H1 (cell line): Measurements from ENCODE around the gene GNL2. TPM values are rescaled to one million over a fixed set of nuclear protein-coding genes. Genes with fewer than 3 reads are reported as not detected.
A peak's percentile ranks its signal among the peaks of the same experiment; 100 is the strongest.

ENCODE experiments used
- BRCA1 ChIP-seq: IDR thresholded peaks from 2 replicates; pipeline ENCODE4 v1.6.1; 2012; ENCODE audit warnings: low read depth, low read length, improper control_type of control experiment
- CREB1 ChIP-seq: IDR thresholded peaks from 2 replicates; pipeline ENCODE4 v1.6.1; 2012; ENCODE audit warnings: inconsistent platforms
- POLR2A ChIP-seq, 2 experiments: IDR thresholded peaks; 1 replicate in 1 of 2; 2 replicates in 1 of 2; pipeline ENCODE4 v1.6.1; 2011; ENCODE audit warnings: low read depth in 2 of 2, low read length in 2 of 2, mild to moderate bottlenecking in 2 of 2; ENCODE audit errors: control extremely low read depth in 1 of 2
- POLR2AphosphoS5 ChIP-seq: IDR thresholded peaks from 2 replicates; pipeline ENCODE4 v1.6.1; 2011; ENCODE audit warnings: low read depth, low read length
- RAD21 ChIP-seq, 2 experiments: IDR thresholded peaks in 1 of 2; conservative IDR thresholded peaks in 1 of 2; 2 replicates each; pipeline ENCODE4 v1.6.1; 2011; ENCODE audit warnings: low read depth in 2 of 2, low read length in 2 of 2, improper control_type of control experiment in 1 of 2, inconsistent platforms in 1 of 2, mild to moderate bottlenecking in 1 of 2, moderate library complexity in 1 of 2
- RNF2 ChIP-seq: fragments of 200-900, 300-1000 bp; sonication (generic); IDR thresholded peaks from 2 replicates; pipeline ENCODE4 v1.7.1; 2016; ENCODE audit warnings: borderline replicate concordance, low read depth, mild to moderate bottlenecking, antibody characterized with exemption, low read length; ENCODE audit not compliant: poor library complexity, severe bottlenecking; ENCODE audit errors: missing control alignments
- polyA plus RNA-seq, 7 experiments: library from polyadenylated mRNA; depleted of rRNA in 3 of 7; stranded (reverse) in 5 of 7; unstranded in 2 of 7; fragments of >200 nt in 5 of 7; fragments of 200-250 nt in 2 of 7; gene quantifications; 1 replicate in 5 of 7; 2 replicates in 1 of 7; 4 replicates in 1 of 7; pipeline versions ENCODE4 v1.2.1 to v1.2.3, GENCODE V29; 2011 to 2013; ENCODE audit warnings: missing spikeins in 2 of 7, mixed read lengths in 2 of 7
- total RNA-seq: library from RNA; stranded (reverse); fragmentation: NEBNext Ultra II Directional; extraction: Animal tissue kit (Norgen Biotek cat#: 25700); gene quantifications from 2 replicates; pipeline ENCODE4 v1.2.1, GENCODE V29; 2021
- TF ChIP-seq, protein P1 (sequence below): fragments of 300-600 bp; sonication (generic); IDR thresholded peaks from 2 replicates; pipeline ENCODE4 v1.7.1; 2012; ENCODE audit warnings: low read length, moderate library complexity, mild to moderate bottlenecking, inconsistent platforms; ENCODE audit not compliant: insufficient replicate concordance

Gene GNL2
- total and polyA plus RNA-seq, 2 of the 8 experiments (the other 6 are each of a cell fraction or from before 2014, with no cell fraction given), result 22.2 to 88.3 TPM

DNA sequence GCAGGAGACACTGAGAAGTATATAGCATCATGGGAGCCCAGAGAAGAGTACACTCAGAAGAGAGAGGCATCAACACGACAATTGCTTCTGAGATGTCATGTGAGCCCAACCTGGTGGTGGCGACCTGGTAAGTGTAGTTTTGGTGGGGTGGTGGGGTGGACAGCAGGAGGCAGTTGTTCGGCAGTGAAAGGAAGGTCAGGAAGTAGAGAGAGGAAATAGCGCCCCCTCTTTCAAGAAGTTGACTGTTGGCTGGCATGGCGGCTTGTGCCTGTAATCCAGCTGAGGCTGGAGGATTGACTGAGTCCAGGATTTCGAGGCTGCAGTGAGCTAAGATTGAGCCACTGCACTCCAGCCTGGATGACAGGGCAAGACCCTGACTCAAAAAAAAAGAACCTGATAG, 26.4 kb upstream of the GNL2 start (continued):
- TF ChIP-seq, protein P1, sequence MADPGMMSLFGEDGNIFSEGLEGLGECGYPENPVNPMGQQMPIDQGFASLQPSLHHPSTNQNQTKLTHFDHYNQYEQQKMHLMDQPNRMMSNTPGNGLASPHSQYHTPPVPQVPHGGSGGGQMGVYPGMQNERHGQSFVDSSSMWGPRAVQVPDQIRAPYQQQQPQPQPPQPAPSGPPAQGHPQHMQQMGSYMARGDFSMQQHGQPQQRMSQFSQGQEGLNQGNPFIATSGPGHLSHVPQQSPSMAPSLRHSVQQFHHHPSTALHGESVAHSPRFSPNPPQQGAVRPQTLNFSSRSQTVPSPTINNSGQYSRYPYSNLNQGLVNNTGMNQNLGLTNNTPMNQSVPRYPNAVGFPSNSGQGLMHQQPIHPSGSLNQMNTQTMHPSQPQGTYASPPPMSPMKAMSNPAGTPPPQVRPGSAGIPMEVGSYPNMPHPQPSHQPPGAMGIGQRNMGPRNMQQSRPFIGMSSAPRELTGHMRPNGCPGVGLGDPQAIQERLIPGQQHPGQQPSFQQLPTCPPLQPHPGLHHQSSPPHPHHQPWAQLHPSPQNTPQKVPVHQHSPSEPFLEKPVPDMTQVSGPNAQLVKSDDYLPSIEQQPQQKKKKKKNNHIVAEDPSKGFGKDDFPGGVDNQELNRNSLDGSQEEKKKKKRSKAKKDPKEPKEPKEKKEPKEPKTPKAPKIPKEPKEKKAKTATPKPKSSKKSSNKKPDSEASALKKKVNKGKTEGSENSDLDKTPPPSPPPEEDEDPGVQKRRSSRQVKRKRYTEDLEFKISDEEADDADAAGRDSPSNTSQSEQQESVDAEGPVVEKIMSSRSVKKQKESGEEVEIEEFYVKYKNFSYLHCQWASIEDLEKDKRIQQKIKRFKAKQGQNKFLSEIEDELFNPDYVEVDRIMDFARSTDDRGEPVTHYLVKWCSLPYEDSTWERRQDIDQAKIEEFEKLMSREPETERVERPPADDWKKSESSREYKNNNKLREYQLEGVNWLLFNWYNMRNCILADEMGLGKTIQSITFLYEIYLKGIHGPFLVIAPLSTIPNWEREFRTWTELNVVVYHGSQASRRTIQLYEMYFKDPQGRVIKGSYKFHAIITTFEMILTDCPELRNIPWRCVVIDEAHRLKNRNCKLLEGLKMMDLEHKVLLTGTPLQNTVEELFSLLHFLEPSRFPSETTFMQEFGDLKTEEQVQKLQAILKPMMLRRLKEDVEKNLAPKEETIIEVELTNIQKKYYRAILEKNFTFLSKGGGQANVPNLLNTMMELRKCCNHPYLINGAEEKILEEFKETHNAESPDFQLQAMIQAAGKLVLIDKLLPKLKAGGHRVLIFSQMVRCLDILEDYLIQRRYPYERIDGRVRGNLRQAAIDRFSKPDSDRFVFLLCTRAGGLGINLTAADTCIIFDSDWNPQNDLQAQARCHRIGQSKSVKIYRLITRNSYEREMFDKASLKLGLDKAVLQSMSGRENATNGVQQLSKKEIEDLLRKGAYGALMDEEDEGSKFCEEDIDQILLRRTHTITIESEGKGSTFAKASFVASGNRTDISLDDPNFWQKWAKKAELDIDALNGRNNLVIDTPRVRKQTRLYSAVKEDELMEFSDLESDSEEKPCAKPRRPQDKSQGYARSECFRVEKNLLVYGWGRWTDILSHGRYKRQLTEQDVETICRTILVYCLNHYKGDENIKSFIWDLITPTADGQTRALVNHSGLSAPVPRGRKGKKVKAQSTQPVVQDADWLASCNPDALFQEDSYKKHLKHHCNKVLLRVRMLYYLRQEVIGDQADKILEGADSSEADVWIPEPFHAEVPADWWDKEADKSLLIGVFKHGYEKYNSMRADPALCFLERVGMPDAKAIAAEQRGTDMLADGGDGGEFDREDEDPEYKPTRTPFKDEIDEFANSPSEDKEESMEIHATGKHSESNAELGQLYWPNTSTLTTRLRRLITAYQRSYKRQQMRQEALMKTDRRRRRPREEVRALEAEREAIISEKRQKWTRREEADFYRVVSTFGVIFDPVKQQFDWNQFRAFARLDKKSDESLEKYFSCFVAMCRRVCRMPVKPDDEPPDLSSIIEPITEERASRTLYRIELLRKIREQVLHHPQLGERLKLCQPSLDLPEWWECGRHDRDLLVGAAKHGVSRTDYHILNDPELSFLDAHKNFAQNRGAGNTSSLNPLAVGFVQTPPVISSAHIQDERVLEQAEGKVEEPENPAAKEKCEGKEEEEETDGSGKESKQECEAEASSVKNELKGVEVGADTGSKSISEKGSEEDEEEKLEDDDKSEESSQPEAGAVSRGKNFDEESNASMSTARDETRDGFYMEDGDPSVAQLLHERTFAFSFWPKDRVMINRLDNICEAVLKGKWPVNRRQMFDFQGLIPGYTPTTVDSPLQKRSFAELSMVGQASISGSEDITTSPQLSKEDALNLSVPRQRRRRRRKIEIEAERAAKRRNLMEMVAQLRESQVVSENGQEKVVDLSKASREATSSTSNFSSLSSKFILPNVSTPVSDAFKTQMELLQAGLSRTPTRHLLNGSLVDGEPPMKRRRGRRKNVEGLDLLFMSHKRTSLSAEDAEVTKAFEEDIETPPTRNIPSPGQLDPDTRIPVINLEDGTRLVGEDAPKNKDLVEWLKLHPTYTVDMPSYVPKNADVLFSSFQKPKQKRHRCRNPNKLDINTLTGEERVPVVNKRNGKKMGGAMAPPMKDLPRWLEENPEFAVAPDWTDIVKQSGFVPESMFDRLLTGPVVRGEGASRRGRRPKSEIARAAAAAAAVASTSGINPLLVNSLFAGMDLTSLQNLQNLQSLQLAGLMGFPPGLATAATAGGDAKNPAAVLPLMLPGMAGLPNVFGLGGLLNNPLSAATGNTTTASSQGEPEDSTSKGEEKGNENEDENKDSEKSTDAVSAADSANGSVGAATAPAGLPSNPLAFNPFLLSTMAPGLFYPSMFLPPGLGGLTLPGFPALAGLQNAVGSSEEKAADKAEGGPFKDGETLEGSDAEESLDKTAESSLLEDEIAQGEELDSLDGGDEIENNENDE, result no peak
- no peak for TF ChIP-seq CREB1
- no peak for TF ChIP-seq POLR2AphosphoS5
- peak; percentile 35 to 47 for TF ChIP-seq RAD21 (IDR thresholded peaks at IDR 0.05 in 1 of 2, conservative IDR thresholded peaks at IDR 0.05 in 1 of 2; ENCODE audit: low read depth in 2 of 2, low read length in 2 of 2)
- TF ChIP-seq POLR2A (IDR thresholded peaks at IDR 0.05; ENCODE audit: control extremely low read depth in 1 of 2, low read depth in 2 of 2, low read length in 2 of 2), result no peak
- TF ChIP-seq RNF2, result no peak
- TF ChIP-seq BRCA1, result no peak
